NCI-H82 treated with DMSO at 0.1 percent for 48 hours (cell line): Measurements from ENCODE around the gene TMEM39B.
A peak's percentile ranks its signal among the peaks of the same experiment; 100 is the strongest.
"Not testable (repeated sequence)": the region's sequence is repeated elsewhere in the genome, so short reads cannot be mapped to it uniquely, and the experiment has no call there.

ENCODE experiments used
- DNase-seq: peaks from one replicate; lab custom pipeline; 2025; ENCODE audit not compliant: unreplicated experiment; lab: John Stamatoyannopoulos, UW

Gene TMEM39B

DNA sequence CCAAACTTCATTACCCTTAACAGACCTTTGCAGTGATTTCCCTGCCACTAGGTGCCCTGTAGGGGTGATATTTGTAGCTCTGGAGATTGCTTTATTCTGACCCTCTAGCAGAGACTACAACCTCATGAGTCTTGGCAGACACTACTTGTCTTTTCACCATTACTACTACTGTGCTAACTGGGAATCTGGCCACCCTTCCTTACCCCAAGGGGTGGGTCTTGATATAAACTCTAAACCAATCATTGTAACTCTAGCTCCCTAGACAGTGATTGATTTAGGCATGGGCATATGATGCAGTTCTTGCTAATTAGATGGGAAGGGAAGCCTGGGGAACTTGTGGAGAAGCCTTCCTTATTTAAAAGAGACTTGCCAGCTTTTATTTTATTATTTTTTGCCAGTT lies 39.0 kb downstream of the TMEM39B start:
- DNase-seq: no peak

DNA sequence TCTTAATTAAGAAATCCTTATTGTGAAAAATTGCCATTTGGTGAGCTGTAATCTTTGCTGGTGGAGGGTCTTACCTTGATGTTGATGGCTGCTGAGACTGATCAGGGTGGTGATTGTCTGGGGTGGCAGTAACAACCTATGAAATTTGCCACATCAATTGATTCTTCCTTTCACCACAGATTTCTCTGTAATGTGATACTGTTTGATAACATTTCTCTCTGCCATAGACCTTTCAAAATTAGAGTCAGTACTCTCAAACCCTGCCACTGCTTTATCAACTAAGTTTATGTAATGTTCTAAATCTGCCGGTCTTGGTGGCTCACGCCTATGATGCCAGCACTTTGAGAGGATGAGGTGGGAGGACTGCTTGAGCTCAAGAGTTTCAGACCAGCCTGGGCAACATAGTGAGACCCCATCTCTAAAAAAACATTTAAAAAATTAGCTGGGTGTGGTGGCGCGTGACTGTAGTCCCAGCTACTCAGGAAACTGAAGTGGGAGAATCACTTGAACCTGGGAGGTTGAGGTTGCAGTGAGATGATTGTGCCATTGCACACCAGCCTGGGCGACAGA lies 40.2 kb downstream of the TMEM39B start:
- no peak for DNase-seq

DNA sequence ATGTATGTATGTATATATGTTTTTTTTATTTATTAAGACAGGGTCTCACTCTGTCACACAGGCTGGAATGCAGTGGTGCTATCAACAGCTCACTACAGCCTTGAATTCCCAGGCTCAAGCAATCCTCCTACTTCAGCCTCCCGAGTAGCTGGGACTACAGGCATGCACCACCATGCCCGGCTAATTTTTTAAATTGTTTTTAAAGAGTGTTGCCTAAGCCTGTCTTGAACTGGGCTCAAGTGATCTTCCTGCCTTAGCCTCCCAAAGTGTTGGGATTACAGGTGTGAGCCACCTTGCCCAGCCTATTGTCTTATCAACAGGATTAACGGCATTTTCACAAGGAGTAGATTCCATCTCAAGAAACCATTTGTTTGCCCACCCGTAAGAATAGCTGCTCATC lies 40.7 kb downstream of the TMEM39B start:
- DNase-seq: not testable (repeated sequence)

DNA sequence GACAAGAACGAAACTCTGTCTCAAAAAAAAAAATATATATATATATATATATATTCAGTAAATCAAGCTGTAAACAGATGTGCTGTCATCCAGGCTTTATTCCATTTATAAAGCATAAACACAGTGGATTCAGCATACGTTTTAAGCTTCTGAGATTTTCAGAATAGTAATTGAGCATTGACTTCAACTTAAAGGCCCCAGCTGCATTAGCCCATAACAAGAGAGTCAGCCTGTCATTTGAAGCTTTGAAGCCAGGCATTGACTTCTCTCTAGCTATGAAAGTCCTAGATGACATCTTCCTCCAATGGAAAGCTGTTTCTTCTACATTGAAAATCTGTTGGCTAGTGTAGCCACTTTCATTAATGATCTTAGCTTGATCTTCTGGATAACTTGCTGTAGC lies 41.7 kb downstream of the TMEM39B start:
- no peak for DNase-seq

DNA sequence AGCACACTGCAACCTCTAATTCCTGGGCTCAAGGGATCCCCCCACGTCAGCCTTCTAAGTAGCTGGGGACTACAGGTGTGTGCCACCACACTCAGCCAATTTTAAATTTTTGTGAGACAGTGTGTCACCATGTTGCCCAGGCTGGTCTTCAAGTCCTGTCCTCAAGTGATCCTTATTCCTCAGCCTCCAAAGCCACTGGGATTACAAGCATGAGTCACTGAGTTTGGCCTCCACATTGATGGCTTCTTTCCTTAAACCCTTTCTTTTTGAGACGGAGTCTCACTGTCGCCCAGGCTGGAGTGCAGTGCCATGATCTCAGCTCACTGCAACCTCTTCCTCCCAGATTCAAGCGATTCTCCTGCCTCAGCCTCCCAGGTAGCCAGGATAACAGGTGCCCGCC lies 42.8 kb downstream of the TMEM39B start:
- DNase-seq: no peak

DNA sequence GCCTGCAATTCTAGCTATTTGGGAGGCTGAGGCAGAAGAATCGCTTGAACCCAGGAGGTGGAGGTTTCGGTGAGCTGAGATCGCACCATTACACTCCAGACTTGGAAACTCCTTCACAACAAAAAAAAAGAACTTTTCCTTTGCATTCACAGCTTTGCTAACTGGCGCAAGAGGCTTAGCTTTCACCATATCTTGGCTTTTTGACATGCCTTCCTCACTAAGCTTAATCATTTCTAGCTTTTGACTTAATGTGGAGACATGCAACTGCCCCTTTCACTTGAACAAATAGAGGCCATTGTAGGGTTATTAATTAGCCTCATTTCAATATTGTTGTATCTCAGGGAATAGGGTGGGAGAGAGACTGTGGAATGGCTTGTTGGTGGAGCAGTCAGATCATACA lies 43.8 kb downstream of the TMEM39B start:
- DNase-seq: no peak

DNA sequence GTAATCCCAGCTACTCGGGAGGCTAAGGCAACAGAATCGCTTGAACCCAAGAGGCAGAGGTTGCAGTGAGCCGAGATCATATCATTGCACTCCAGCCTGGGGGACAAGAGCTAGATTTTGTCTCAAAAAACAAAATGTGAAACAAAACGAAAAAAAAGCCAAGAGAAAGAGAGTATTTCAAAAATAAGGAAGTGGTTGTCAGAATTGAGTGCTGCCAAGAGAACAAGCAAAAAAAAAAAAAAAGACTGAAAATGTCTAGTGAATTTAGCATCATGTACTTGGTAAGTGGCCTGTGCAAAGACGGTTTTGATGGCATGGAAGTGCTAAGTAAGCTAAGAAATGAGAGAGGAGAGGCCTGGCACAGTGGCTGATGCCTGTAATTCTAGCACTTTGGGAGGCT lies 49.4 kb downstream of the TMEM39B start:
- no peak for DNase-seq

DNA sequence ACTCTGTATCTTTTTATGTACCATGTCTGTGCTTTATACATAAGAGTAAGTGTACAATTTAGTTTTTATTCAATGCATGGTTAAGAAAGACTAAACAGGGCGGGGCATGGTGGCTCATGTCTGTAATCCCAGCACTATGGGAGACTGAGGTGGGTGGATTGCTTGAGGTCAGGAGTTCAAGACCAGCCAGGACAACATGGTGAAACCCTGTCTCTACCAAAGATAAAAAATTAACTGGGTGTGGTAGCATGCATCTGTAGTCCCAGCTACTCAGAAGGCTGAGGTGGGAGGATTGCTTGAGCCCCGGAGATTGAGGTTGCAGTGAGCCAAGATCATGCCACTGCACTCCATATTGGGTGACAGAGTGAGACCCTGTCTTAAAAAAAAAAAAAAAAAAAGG lies 50.6 kb downstream of the TMEM39B start:
- not testable (repeated sequence) for DNase-seq

DNA sequence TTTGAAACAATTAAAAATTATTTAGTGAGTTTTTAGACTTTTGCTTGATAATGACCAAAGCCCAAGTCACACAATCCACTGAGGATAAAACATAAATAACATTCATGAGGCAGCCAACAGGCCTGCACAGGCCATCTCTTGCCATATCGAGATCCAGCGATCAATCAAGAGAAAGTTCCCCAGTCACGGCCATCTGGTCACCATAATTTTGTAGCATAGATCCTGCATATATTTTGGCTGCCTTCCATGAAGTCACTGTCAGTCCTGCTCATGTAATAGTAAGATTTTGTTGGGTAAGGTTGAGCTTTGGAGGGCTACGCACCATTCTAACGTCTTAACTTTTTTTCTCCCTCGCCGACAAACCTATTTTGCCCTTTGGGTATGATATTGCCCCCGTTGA lies 52.6 kb downstream of the TMEM39B start:
- no peak for DNase-seq

DNA sequence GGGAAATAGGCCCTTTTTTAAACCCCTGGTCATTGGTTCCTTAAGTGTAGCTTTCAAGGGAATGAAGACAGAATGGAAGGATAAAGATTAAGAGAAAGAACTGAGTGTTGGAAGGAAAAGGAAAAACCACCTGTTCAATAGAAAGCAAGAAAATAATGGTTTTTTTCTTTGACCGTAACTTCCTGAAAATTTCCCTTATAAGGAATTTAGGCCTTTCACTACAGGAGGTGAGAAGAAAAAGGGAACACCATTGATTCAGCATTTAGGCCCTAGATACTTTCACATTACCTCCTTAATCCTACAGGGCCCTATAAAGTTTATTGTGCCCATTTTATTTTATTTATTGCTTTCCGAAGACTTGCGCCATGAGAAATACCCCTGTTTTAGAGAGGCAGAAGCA lies 54.0 kb downstream of the TMEM39B start:
- DNase-seq: no peak

DNA sequence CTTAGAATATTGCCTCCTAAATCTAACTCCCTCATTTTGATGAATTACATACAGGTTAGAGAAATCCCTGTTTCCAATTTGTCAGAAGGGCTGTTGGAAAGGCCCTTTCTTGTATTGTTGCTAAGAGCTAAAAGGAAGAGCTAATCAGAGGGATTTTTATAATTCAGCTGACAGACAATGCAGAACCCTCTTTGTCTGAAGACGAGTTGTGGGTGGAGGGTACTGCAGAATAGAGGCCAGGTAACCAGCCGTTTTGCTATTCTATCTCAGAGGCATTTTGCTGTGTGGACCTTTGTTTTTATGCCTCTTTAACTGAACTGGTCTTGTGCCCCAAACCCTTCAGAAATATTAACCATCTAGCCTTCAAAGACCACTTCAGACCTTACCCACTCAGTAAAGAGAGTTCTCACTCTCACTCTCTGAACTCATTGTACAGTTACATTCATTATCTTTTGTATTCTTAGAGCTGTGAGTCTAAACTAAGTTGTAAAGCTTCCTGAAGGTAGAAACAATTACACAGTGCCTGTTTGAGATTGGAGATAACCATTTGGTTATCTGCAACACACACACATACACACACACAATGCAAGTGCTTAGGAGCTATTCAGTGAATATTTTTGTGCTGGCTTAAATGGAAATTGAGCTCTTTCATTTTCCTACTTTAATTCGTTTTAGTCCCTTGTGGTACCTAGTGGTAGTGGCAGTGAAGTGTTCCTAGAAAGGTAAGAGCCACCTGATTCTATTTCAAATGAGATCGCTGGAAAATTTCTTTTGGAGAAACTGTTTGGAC lies 54.9 kb downstream of the TMEM39B start:
- DNase-seq: no peak

DNA sequence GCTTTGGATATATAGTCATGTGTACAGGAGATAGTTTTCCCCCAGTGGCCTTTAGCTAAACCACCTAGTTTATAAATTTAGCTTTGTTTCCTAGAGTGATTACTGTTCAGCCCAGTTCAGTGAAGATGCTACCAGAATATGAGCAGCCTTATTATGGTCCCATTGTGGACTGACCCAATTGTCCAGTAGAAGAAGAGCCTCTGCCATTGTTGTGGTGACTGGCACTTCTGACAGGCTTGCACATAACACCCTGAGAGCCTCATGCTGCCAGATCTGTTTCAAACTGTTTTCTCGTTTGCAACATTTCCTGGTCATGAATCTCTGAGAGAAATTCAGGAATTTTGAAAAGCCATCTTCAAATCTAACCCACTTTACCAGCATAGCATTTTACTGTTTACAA lies 55.7 kb downstream of the TMEM39B start:
- DNase-seq: no peak

DNA sequence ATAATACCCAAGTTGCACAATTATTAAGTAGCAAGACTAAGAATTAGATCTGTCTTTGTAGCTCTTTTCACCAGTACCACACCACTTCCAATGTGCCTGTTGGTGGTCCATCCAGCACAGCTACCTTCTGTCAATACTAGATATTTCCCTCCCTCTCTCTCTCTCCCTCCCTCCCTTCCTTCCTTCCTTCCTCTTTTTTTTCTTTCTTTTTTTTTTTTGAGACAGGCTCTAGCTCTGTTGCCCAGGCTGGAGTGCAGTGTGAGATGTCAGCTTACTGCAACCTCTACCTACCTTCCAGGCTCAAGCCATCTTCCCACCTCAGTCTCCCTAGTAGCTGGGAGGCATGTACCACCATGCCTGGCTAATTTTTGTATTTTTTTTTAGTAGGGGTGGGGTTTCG lies 56.2 kb downstream of the TMEM39B start:
- no peak for DNase-seq

DNA sequence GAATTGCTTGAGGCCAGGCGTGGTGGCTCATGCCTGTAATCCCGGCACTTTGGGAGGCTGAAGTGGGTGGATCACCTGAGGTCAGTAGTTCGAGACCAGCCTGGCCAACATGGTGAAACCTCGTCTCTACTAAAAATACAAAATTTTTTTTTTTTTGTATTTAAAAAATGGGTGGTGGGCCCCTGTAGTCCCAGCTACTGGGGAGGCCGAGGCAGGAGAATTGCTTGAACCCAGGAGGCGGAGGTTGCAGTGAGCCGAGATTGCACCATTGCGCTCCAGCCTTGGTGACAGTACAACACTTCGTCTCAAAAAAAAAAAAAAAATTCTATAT lies 61.2 kb downstream of the TMEM39B start:
- not testable (repeated sequence) for DNase-seq

DNA sequence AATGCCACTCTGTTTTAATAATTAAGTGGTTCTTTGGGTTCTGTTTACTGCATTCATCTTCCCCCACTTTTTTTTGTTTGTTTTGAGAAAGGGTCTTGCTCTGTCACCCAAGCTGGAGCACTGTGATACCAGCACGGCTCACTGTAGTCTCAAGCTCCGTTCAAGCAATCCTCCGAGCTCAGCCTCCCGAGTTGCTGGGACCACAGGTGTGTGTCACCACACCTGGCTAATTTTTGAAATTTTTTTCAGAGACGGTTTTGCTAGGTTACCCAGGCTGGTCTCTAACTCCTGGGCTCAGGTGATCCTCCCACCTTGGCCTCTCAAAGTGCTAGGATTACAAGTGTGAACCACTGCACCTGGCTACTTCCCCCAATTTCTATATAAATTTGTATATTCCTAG lies 64.4 kb downstream of the TMEM39B start:
- DNase-seq: no peak

DNA sequence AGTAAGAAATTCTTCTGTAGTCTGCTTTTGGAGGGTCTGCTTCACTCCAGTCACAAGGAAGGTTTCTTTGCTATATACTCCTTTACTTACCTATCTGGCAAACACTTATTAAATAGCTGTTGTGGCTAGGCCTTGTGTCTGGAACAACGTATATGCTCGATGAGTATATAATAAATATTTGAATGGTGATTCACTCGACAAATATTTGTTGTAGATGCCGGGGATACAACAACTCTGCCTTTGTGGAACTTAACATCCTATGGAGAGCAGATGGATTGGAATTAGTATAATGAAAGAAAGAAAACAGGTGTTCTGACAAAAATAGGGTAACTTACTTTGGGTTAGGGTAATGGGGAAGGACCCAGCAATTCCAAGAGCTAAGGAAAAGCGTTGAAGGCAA lies 66.2 kb downstream of the TMEM39B start:
- no peak for DNase-seq

DNA sequence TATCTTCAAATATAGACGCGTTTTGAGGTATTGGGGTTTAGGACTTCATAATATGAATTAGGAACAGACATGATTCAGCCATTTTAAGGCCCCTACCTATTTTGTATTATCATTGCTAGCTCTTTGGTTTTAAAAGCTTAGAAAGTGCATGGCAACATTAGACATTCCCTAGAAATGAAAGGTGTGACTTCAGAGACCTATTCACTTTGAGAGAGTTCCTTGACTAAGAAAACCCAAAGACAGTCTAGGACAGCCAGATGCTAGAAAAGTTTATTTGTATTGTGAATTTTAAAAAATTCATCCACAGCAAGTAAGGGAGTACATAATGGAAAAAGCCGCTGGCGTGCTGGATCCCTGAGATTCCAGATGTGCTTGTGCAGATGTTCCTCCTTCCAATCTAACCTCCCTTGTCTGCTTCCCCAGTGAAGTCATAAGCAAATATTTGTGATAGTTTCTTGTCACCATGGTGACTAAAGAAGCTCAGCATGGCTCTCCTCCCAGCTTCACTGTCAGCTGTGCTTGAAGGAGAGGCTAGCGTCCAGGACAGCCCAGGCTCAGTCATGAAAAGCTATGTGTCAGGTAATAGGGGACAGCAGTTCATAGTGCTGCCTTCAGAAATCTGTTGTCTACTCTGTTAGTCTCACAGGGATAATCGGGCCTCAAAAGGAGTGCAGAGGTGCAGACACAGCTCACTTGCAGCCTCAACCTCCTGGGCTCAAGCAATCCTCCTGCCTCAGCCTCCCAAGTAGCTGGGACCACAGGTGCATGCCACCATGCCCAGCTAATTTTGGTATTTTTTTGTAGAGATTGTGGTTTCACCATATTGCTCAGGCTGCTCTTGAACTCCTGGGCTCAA lies 69.9 kb downstream of the TMEM39B start:
- no peak for DNase-seq

DNA sequence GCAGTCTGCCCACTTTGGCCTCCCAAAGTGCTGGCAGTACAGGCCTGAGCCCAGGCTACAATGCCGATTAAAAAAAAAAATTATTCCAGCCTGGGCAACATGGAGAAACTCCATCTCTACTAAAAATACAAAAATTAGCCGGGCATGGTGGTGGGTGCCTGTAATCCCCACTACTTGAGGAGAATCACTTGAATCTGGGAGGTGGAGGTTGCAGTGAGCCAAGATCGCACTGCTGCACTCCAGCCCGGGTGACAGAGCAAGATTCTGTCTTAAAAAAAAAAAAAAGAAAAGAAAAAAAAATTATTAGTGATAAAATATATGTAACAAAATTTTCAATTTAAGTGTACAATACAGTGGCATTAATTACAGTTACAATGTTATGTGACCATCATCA lies 70.6 kb downstream of the TMEM39B start:
- DNase-seq: not testable (repeated sequence)

DNA sequence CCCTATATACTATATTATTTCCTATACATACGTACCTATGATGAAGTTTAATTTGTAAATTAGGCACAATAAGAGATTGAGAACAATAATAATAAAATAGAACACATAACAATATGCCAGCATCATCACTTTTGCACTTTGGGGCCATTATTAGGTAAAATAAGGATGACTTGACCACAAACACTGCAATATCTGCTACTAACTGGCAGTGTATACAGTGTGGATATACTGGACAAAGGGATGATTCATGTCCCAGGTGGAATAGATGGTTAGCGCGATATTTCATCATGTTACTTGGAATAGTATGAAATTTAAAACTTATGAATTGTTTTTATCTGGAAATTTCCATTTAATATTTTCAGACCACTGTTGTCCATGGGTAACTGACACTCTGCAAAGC lies 71.3 kb downstream of the TMEM39B start:
- DNase-seq: no peak

DNA sequence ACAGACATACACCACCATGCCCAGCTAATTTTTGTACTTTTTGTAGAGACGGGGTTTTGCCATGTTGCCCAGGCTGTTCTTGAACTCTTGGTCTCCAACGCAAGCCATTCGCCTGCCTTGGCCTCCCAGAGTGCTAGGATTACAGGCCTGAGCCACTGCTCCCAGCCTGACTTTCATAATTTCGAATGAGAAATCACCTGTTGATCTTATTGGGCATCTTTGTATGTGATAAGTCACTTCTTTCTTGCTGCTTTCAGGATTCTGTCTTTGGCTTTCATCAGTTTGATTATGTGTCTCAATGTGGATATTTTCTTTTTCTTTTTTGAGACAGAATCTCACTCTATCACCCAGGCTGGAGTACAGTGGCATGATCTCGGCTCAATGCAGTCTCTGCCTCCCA lies 75.1 kb downstream of the TMEM39B start:
- not testable (repeated sequence) for DNase-seq

DNA sequence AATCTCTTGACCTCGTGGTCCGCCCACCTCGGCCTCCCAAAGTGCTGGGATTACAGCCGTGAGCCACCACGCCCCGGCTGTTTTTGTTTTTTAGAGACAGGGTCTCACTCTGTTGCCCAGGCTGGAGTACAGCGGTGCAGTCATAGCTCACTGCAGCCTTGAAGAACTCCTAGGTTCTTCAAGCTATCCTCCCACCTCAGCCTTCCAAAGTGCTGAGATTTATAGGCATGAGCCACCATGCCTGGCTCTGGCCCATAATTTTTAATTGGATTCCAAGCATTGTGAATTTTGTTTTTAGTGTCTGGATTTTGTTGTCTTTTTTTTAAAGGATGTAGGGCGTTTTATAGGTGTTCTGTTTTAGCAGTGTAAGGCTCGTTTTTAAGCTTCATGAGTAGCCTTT lies 78.1 kb downstream of the TMEM39B start:
- DNase-seq: no peak

DNA sequence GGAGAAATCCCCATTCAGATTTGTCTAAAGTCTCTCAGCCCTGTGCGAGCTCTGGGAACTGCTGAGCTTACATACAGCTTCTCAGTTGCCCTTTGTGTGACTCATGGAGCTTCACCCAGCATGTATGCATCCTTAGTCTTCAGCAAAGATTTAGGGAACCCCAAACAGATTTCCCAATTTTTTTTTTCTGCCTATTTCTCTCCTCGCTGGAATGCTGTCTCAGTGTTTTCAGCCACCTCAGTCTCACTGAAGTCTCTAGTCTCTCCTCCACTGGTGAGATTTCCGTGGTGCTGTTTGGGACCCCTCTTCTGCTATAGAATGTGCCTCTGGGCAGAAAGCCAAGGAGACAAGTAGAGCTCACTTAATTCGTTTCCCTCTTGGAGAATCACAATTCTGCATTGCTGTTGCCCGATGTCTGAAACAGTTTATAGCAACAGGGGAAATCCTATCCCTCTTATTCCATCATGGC lies 78.6 kb downstream of the TMEM39B start:
- peak; percentile 66 for DNase-seq
